Neutrophil (primary cell): Measurements from ENCODE around the gene GOLGA3.

ENCODE experiments used
- H3K27ac ChIP-seq: fragments of 200-600 bp; sonication (generic); 2 replicates; pipeline ENCODE4 v1.5.1; 2016; ENCODE audit warnings: mild to moderate bottlenecking, moderate library complexity
- H3K27me3 ChIP-seq: fragments of 200-600 bp; sonication (generic); 2 replicates; pipeline ENCODE4 v1.6.0; 2016; ENCODE audit warnings: mild to moderate bottlenecking
- H3K36me3 ChIP-seq: fragments of 200-600 bp; sonication (generic); 2 replicates; pipeline ENCODE4 v1.5.1; 2017
- H3K4me1 ChIP-seq, 2 experiments: fragments of 200-600 bp in 1 of 2; sonication (generic) in 1 of 2; 1 replicate in 1 of 2; 2 replicates in 1 of 2; pipeline versions ENCODE4 v1.5.1 to v1.6.1; 2013 to 2016; ENCODE audit warnings: low read depth in 1 of 2, low read length in 1 of 2, mild to moderate bottlenecking in 1 of 2, moderate library complexity in 1 of 2; ENCODE audit not compliant: control insufficient read depth in 1 of 2, insufficient read depth in 1 of 2
- H3K4me3 ChIP-seq, 2 experiments: fragments of 200-600 bp in 1 of 2; sonication (generic) in 1 of 2; 1 replicate in 1 of 2; 2 replicates in 1 of 2; pipeline ENCODE4 v1.5.1; 2013 to 2016; ENCODE audit warnings: low read depth in 1 of 2, low read length in 1 of 2, mild to moderate bottlenecking in 1 of 2, moderate library complexity in 1 of 2
- H3K9me3 ChIP-seq: fragments of 200-600 bp; sonication (generic); 2 replicates; pipeline ENCODE4 v1.5.1; 2016
- TF ChIP-seq, protein P1 (sequence below): fragments of 200-600 bp; sonication (generic); IDR thresholded peaks from 2 replicates; pipeline ENCODE4 v1.5.1; 2016; ENCODE audit warnings: antibody characterized with exemption

Gene GOLGA3

DNA sequence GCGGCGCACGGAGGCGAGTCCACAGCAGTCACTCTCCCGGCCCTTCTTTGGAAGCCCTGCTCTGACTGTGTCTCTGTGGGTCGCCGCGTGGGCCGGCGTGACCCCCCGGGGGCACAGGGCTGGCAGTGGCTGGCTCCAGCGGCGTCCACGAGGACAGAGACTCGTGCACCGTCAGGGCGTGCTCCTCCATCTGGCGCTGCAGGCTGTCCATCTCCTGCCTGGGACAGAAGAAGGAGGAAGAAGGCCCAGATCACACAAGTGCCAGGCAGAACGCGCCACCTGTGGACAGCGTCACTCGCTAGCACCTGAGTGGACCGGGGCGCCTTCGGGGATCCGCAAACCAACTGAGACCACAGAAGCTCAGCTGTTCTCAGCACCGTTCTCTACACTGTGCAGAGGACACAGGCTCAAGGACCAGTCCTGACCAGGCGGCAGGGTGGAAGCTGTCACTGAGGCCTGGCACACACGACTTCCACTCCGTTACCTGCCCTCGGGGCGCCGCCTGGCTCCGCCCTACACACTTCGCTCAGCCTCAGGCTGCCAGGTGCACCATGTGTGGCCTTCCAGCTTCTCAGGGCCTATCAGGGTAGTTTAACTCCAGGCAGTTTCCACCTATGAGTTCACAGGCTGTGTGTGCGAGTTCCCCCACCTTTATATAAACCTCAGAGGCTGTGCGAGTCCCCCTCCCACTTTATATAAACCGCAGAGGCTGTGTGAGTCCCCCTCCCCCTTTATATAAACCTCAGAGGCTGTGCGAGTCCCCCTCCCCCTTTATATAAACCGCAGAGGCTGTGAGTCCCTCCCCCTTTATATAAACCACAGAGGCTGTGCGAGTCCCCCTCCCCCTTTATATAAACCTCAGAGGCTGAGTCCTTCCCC is 55.4 kb downstream of the GOLGA3 start:
- Histone ChIP-seq H3K9me3 (no peaks in the 10 kb centered on the region), H3K36me3 (peaks cover 45% of the 10 kb centered on the region), H3K4me1 (peaks cover 44% of the 10 kb centered on the region in 2 experiments), H3K27ac (no peak overlapping the region), H3K27me3 (no peaks in the 10 kb centered on the region), H3K4me3 (no peak overlapping the region)
- TF ChIP-seq, protein P1, sequence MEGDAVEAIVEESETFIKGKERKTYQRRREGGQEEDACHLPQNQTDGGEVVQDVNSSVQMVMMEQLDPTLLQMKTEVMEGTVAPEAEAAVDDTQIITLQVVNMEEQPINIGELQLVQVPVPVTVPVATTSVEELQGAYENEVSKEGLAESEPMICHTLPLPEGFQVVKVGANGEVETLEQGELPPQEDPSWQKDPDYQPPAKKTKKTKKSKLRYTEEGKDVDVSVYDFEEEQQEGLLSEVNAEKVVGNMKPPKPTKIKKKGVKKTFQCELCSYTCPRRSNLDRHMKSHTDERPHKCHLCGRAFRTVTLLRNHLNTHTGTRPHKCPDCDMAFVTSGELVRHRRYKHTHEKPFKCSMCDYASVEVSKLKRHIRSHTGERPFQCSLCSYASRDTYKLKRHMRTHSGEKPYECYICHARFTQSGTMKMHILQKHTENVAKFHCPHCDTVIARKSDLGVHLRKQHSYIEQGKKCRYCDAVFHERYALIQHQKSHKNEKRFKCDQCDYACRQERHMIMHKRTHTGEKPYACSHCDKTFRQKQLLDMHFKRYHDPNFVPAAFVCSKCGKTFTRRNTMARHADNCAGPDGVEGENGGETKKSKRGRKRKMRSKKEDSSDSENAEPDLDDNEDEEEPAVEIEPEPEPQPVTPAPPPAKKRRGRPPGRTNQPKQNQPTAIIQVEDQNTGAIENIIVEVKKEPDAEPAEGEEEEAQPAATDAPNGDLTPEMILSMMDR: no peak

DNA sequence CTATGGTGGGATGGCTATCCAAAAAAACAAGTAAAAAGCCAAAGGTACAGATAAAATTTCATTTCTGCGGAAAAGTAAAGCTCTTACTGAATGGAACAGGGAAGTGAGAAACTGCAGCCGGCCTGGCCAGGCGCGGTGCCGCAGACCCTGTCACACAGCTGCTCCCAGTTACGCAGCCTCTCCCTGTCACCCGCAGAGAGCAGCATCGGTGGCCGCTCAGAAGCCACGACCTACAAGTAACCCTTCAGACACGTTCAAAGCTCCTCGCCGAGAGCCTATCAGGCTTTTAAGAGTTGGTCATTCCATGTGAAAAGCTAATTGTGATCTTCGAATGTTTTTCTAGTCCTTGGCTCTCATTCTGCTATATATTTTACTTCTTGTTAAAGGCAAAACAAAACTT is 56.1 kb downstream of the GOLGA3 start:
- Histone ChIP-seq H3K27me3 (no peaks in the 10 kb centered on the region), H3K9me3 (no peaks in the 10 kb centered on the region), H3K27ac (peak overlapping the region; percentile 98), H3K4me3 (no peak overlapping the region), H3K4me1 (peaks cover 51% of the 10 kb centered on the region in 2 experiments), H3K36me3 (peaks cover 39% of the 10 kb centered on the region)
- TF ChIP-seq, protein P1: no peak

DNA sequence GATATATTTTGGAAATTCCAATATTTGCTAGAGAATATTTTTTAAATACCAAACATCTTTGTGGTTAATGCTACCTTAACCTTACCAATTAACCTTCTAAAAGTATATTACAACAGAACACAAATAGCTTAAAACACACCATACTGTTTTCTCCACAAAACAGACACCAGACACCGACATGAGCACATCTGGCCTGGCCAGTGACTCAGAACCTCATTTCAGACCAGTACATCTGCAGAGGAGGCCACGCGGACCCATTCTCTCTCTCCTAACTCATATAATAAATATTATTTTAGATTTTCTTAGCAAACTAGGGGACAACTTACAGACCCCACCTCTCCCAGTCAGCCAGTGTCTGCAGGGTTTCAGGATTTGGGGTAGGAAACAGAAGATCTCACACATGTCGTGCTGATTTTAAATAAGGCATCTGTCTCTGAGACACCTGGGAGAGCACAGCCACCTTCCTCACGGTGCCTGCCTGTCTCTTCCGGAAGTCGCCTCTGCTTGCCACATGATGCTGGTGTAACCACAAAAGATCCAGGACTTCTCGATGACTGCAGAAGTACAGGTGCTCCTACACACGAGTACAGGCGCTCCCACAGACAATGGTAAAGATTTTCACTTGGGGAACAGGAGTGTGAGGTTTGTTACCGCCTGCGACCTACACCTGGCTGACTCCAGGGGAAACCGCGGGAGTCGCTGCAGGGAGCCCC is 57.4 kb downstream of the GOLGA3 start:
- TF ChIP-seq, protein P1: no peak
- peak overlapping the region; percentile 98 for H3K27ac ChIP-seq
- peaks cover 26% of the 10 kb centered on the region for H3K36me3 ChIP-seq
- peaks cover 62 to 64% of the 10 kb centered on the region in 2 experiments for H3K4me1 ChIP-seq
- no peaks in the 10 kb centered on the region for H3K9me3 ChIP-seq
- peak overlapping the region; percentile 63 to 65 for H3K4me3 ChIP-seq
- no peaks in the 10 kb centered on the region for H3K27me3 ChIP-seq

DNA sequence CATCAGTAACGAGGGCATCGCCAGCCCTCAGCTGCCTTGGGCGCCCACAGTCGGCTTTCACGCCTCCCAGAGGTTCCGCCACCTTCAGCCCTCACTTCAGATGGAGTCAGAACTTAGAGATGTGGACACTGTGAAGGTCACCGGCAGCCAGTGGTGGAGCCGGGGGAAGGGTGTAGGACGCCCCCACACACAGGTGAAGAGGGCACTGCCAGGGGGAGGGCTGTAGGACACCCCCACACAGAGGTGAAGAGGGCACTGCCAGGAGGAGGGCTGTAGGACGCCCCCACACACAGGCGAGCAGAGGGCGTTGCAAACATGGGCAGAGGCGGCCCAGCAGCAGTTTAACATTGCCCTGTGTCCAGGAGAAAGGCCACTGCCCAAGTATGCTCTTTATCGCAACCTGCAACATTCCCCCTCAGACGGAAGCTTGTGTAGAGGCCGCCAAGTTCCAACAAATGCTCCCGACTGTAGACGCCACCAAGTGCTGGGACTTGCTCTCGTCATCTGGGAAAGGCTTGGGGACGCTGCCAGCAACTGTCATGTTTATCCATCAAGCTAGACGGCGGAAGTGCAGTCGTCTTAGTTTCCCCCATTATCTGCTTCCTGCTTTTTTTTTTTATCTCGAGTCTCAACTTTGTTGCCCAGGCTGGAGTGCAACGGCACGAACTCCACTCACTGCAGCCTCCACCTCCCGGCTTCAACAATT is 62.1 kb downstream of the GOLGA3 start:
- TF ChIP-seq, protein P1: no peak
- peak overlapping the region; percentile 65 for H3K27ac ChIP-seq
- H3K9me3 ChIP-seq: no peaks in the 10 kb centered on the region
- H3K4me3 ChIP-seq: peak overlapping the region; percentile 8 to 25
- H3K27me3 ChIP-seq: no peaks in the 10 kb centered on the region
- H3K4me1 ChIP-seq: peaks cover 75 to 86% of the 10 kb centered on the region in 2 experiments
- H3K36me3 ChIP-seq: no peaks in the 10 kb centered on the region

DNA sequence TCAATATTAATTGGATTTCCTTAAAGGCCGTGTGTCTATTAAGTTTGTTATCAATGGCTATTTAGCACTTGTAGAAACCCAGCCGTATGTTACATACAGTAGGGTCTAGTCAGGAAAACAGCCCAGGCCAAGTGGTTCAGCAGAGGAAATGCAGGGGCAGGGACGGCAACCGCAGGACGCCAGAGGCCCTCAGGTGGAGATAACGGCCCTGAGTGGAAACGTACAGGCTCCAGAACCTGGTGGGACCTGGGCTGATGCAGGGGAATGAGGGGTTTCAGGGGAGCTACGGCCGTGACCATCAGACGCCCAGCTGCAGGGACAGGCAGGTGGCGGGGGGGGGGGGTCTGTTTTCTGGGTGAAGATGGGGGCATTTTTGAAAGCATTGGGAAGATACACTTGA is 63.3 kb downstream of the GOLGA3 start:
- TF ChIP-seq, protein P1: no peak
- Histone ChIP-seq H3K36me3 (no peaks in the 10 kb centered on the region), H3K27ac (peak overlapping the region; percentile 65), H3K9me3 (no peaks in the 10 kb centered on the region), H3K4me1 (peaks cover 73 to 82% of the 10 kb centered on the region in 2 experiments), H3K27me3 (no peaks in the 10 kb centered on the region), H3K4me3 (no peak overlapping the region)
